M059J (cell line): Measurements from ENCODE around the gene DMD. TPM values are rescaled to one million over a fixed set of nuclear protein-coding genes. Genes with fewer than 3 reads are reported as not detected.
"Not testable (repeated sequence)": the region's sequence is repeated elsewhere in the genome, so short reads cannot be mapped to it uniquely, and the experiment has no call there.

ENCODE experiments used
- DNase-seq: peaks from one replicate; pipeline ENCODE4 v3.0.0-alpha.2; 2012; ENCODE audit warnings: low read depth
- total RNA-seq: library from RNA; depleted of rRNA; stranded (reverse); fragments of >200 nt; shearing (Covaris generic); gene quantifications from 2 replicates; pipeline ENCODE4 v1.2.3, GENCODE V29; 2014; rRNA removed

DMD gene
- total RNA-seq, result 1.1 and 4.9 TPM in 2 replicates

GRCh38 chrX:33211356-33212260 is at the start of gene DMD:
Gene DMD, minus strand, starts transcription at chrX:33211549. Its CDS starts 237 bp downstream, at chrX:33211312.
- DNase-seq, result no peak

DNA sequence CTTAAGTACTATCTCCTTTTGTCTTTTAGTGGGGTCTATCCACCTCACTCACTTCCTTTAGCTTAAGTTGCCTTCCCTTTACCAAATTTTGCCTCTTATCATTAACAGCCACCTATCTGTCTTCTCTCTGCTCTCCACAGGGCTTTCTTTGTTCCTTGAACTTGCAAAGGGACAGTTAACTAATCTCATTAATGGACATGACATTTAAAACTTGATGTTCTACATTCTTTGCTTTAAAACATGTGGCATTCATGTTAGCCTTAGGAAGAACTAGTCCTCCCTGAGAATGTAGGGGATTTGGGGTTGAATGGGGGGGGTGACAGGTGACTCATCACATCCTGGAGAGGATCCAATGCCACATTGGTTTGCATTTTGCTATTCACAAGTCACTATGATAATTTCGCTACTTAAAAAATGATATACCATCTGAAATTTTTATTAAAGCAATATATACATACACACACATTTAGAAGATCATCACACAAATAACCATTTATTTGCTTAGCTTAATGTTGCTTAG is 41.0 kb upstream of the DMD start:
- DNase-seq, result no peak

GRCh38 chrX:33218819-33219218 is 7.5 kb upstream of the DMD start:
- DNase-seq, result no peak

DNA sequence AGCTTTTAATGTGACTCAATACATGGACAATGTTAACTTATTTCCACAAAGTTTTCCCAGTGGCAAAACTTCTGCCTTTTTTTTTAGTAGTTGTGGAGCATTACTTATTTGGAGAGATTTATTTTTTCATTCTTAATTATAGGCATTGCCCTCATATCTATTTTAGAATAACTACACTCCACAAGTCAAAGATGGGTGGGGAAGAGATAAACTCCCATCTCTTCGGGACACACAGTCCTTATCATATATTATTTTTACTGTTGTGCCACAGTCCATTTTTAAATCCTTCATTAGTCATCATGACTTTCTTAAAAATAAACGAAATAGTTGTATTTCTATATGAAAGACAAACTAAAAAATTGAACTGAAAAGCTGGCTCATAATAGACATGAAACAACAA is 1.2 kb downstream of the DMD start:
- no peak for DNase-seq

DNA sequence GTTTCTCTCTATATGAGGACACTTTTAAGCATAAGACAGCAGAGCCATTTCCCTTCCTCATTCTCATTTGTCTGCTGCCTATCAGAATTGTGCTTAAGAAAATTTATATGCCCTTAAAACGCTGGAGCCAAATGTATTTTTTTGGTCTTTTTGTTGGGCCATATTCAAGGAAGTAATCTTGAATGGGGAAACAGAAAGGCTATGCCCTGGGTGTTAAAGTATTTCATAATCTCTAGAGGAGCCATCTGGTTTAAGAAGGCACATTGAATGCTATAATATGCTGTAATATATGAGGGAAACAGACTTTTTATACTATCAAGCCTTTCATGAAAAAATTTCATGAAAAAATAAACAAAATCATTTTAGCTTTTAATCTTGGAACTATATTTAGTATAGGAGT is 4.3 kb downstream of the DMD start:
- no peak for DNase-seq

- no peak for DNase-seq
Measured at GRCh38 chrX:33205321-33205720, 6.0 kb downstream of the DMD start.

DNA sequence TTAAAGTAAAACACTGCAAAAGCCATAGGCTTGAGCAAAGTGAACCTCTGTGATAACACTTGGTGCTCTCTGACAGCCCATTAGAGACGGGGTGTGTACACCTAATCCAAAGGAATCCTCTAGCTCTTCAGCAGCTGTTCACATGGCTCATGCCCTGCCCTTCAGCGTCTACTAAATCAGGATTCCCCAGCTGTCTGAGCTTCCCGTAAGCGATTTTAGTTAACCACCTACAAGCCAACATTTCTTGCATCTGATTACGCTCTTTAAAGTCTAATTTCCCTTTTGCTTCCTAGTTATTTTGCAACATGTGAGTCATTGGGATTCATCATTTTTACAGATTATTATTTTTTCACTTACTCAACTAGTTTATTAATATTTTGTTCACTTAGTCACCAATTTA is 6.5 kb downstream of the DMD start:
- no peak for DNase-seq

DNA sequence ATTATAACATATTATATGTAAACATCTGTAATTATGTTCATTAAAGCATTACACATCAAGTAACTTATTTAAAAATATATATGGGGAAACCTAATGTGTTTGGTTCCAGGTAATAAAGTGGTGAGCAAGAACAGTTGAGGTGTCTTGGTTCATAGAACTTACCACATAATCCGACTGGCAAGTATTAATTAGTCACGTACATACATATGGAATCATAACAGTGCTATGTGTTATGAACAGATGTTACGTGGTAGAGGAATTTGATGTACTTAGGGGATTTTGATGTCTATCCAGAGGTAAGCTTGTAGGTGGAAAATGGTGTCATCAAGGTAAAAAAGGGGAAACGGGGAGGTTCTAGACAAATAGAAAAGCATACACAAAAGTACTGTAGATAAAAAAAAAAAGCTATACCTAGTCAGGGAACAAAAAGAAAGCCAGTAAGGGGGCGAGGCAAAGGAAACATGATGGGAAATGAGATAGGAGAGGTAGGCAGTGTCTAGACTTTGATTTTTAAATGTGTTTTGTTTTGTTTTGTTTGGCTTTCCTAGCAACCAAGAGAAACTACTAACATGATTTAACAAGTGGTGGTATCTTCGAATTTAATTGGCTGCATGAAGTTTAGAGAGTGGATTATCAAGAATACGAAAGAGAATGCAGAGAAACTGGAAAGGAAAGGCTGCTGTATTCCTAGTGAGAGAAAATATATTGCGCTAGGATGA is 12.6 kb downstream of the DMD start:
- DNase-seq, result no peak

DNA sequence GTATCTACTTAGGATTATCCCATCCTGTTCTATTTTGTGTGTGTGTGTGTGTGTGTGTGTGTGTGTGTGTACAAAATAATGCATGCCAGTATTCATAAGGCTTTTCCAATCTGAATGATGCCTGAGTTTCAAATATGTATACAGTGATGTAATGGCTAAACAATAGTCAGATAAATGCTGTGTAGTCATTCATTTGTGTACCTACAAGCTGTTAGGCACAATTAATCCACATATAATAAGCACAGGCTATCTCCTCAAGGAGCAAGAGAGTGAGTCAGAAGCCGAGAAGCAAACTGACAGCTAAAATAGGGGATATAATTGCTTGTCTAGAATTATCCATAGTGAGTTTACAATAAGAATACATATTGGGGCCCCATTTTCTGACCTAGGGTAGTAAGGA is 15.7 kb downstream of the DMD start:
- DNase-seq, result no peak

DNA sequence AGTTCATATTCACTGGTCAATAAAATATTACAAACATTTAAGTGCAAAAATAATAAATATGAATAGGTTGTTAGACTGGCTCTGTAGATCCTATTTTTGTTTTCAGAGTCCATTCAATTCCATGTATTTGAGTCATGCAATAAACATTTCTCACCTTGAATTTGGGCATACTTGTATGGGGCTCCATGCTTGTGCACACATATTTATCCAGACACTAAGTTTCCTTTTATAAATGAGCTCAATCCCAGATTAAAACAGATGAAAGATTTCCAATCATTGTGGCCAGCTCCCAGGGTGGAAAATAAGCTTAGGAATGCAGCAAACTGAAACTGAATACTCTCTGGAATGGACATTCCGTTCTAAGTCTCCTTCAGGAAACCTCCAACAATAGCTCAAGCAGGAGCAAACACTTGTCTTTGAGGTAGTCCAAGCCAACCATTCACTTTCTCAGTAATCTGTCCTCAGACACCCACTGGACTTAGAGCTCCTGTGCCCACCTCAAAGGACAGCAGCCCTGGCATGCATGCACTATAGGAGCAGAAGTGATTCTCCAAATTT is 16.4 kb downstream of the DMD start:
- no peak for DNase-seq

- DNase-seq, result no peak
Measured at GRCh38 chrX:33194289-33194688, 17.1 kb downstream of the DMD start.

GRCh38 chrX:33190016-33190415 is 21.3 kb downstream of the DMD start:
- DNase-seq, result no peak

GRCh38 chrX:33188881-33189280 is 22.5 kb downstream of the DMD start:
- no peak for DNase-seq

- no peak for DNase-seq
Measured at GRCh38 chrX:33188286-33188685, 23.1 kb downstream of the DMD start.

- DNase-seq, result not testable (repeated sequence)
Measured at GRCh38 chrX:33184803-33185202, 26.5 kb downstream of the DMD start.

GRCh38 chrX:33183361-33183760 is 28.0 kb downstream of the DMD start:
- DNase-seq, result peak; percentile 0

GRCh38 chrX:33178690-33179089 is 32.7 kb downstream of the DMD start:
- DNase-seq, result no peak

- no peak for DNase-seq
Measured at GRCh38 chrX:33178218-33178617, 33.1 kb downstream of the DMD start.

DNA sequence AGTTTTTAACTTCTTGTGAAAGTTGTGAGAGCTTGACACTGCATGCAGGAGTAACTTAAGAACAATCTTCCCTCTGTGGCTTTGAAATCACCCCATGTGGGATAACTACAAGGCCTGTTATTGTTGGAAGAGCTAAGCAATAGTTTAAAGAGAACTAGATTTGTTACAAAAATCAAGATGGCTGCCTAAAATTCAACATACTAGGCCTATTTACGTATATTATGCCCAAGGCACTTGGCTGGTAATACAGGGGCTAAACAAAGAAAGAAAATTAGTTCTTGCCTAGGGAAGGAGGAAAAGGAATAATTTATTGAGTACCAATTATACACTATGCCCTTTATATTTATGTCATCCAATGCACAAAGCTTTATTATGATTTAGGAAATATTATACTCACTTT is 36.1 kb downstream of the DMD start:
- DNase-seq, result no peak

DNA sequence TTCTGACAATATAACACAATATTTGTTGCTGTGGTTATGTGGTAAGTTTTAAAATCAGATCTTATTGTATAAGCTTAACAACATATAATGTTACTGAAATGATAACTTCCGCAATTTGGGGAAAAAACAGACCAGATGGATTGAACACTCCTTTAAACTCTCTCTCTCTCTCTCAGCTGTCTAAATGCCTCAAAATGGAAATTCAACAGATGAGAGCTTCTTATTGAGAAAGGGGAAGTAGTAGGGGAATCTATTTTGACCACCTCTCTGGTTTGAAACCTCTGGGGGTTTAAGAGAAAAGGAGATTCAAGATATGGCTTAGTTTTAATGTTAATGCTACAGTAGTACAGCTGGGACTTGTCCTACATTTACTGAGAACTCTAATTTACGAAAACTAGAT is 40.3 kb downstream of the DMD start:
- no peak for DNase-seq

GRCh38 chrX:33161829-33162228 is 49.5 kb downstream of the DMD start:
- no peak for DNase-seq

DNA sequence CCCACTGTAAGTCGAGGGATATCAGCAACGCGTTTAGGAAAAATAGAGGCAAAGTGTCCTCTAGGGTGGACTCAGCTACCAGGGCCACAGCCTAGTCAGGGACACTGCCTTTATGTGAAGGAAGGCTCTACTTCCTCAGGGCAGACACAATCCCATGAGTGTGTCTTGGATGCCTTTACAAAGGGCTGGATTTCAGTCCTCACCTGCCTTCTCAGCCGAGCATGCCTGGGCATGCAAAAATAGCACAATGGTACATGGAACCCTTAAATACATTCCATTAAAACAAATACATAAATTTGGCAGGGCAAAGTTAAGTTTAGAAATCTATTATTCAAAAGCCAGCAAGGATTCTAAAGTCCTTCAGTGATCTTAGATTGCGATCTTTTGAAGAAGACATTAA is 51.1 kb downstream of the DMD start:
- no peak for DNase-seq
